GM19351 (cell line): Measurements from ENCODE around the gene PPP1R9B.

Experiments used
- ATAC-seq: cut with Tn5 transposase; IDR thresholded peaks from one replicate; pipeline ENCODE4 v1.9.1; 2021; ENCODE audit warnings: mild to moderate bottlenecking, moderate library complexity; ENCODE audit not compliant: unreplicated experiment

Gene PPP1R9B

DNA sequence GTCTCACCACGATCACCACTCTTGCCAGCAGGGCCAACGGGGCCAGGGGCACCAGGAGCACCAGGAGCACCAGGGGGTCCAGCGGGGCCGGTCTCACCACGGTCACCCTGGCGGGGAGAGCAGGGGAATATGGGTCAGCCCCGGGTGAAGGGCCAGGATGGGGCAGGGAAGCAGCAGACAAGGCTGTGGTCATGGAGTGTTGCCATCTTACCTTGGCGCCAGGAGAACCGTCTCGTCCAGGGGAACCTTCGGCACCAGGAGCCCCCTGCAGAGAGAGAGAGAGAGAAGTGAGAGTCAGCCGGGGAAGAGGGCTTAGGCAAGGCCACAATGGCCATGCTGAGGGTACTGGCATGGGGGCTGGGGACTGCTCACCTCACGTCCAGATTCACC lies 38.0 kb upstream of the PPP1R9B start:
- ATAC-seq, result no peak

DNA sequence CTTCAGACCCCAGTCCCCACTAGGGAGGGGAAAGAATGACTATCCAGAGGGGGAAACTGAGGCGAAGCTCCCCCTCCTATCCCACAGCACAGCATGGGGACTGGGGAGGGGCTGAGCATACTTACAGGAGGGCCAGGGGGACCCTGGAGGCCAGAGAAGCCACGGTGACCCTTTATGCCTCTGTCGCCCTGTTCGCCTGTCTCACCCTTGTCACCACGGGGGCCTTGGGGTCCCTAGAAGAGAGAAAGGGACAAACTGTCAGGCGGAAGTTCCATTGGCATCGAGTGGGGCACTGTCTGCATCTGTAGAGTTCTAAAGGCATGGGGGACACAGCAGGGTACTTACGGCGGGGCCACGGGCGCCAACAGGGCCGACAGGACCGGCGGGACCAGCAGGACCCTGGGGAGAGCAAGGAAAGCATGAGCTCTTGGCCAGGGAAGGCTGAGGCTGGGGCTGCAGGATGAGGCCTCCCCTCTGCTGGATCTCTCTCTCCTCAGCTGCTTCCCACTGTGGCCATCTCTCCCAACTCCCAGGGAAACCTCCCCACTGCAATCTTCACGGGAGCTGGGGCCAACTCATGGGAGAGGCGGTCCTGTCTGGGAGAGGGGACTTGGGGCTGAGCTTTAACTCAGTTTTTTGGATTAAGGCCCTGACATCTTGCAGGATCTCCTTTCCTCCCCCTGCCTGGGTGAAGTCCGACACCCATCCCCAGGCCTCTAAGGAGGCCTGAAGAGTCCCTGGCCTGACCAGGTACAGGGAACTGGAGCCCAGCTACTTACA lies 37.5 kb upstream of the PPP1R9B start:
- no peak for ATAC-seq

DNA sequence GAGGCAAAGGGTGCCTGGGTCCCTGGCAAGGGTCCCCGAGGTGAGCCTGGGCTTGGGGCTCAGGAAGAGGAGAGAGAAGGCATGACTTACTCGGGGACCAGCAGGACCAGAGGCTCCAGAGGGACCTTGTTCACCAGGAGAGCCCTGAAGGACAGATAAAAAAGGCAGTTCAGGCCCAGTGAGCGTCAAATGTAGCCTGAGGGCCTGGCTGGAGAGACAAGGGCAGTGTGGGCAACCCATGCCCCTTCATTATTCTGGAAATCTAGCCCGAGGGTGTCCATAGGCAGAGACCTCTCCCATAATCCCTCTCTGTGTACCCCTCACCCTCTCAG lies 36.9 kb upstream of the PPP1R9B start:
- no peak for ATAC-seq

DNA sequence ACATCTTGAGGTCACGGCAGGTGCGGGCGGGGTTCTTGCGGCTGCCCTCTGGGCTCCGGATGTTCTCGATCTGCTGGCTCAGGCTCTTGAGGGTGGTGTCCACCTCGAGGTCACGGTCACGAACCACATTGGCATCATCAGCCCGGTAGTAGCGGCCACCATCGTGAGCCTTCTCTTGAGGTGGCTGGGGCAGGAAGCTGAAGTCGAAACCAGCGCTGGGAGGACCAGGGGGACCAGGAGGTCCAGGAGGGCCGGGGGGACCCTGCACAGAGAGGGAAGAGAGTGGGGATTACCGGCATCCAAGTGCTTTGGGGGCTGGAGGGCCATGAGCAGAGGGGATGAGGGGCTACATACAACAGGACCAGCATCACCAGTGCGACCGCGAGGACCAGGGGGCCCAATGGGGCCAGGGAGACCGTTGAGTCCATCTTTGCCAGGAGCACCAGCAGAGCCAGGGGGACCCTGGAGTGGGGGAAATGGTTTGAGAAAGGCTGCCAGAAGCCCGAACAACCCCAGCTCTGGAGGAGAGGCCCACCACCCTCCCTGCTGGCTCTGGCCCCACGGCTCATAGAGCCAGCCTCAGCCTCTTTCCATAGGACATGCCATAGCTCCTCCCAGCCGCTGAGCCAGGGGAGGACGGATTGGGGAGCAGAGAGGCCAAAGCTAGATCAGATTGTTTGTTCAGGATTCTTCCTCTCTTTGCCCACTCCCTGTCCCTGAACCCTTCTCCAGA lies 36.4 kb upstream of the PPP1R9B start:
- ATAC-seq, result no peak

DNA sequence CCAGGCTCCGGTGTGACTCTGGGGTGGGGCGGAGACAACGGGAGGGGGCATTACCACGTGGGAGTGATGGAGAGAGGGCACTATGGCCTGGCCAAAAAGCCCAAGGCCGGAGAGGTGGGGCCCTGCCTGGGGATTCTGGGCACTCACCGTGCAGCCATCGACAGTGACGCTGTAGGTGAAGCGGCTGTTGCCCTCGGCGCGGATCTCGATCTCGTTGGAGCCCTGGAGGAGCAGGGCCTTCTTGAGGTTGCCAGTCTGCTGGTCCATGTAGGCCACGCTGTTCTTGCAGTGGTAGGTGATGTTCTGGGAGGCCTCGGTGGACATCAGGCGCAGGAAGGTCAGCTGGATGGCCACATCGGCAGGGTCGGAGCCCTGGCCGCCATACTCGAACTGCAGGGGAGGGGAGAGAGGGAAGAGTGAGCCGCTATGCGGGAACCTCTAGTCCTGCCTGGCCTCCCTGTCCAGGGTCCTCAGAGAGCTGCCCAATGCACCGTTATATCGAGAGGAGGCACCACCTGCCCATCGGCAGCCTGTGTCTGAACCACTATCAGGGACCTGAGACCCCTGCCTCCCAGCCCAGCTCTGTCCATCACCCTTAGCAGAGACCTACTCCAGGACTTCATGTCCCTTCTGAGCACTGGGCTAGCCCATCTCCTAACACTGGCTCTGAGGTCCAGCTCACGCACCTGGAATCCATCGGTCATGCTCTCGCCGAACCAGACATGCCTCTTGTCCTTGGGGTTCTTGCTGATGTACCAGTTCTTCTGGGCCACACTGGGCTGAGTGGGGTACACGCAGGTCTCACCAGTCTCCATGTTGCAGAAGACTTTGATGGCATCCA lies 35.4 kb upstream of the PPP1R9B start:
- no peak for ATAC-seq

DNA sequence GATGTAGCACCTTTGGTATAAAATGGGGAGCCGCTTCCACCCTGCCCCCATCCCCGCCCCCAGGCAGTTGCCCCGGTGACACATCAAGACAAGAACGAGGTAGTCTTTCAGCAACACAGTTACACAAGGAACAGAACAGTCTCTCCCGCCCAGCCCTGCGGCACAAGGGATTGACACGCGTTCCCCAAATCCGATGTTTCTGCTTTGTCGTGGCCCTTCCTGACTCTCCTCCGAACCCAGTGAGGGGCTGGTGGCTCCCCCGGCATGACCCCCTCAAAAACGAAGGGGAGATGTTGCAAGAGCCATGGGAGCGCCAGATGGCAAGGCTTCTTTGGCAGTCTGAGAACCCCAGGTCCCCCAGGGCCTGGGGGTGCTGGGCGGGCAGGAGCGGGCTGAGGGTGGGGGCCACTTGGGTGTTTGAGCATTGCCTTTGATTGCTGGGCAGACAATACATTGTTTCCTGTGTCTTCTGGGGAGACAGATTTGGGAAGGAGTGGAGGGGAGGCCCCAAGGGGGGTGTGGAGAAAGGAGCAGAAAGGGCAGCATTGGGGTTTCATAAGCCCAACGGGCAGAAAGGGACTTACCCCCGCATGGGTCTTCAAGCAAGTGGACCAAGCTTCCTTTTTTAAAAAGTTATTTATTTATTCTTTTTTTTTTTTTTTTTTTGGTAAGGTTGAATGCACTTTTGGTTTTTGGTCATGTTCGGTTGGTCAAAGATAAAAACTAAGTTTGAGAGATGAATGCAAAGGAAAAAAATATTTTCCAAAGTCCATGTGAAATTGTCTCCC lies 34.3 kb upstream of the PPP1R9B start:
- no peak for ATAC-seq

DNA sequence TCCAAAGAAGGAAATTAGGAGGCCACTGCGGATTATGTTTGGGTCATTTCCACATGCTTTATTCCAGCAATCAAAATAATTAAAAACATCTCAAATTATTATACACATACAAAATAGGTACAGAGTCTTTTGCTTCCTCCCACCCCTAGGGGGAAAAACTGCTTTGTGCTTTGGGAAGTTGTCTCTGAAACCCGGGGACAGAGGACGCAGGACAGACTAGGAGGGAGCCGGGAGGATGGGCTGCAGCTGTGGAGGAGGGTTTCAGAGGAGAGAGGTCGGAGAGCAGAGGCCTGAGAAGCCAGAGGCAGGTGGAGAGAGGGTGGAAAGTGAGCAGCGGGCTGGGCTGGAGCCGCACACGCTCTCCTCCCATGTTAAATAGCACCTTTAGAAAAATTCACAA lies 33.6 kb upstream of the PPP1R9B start:
- no peak for ATAC-seq

DNA sequence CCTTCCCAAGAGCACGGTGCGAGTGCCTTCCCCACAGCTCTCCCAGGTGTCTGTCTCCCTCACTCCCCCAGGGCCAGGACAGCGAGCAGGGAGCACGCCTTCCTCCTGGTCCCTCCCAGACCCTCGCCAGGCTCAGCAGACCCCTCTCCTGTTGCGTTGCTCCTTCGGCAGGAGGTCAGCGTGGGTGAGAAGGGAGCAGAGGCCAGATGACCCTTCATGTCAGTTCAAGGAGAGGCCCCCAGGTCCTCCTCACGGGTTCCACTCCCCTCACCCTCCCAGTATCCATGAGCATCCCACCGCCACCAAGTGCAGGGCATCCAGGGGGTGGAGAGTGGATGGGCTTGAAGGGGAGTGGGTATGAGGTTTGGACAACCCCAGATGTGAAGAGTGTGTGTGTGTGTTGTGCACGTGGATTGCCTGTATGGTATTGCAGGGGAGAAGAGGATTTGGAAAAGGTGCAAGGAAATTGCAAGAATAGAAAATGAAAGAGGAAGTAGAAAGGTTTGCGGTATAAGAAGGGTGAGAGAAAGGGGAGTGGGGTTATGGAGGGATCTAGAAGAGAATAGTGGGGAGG lies 33.0 kb upstream of the PPP1R9B start:
- ATAC-seq, result no peak

DNA sequence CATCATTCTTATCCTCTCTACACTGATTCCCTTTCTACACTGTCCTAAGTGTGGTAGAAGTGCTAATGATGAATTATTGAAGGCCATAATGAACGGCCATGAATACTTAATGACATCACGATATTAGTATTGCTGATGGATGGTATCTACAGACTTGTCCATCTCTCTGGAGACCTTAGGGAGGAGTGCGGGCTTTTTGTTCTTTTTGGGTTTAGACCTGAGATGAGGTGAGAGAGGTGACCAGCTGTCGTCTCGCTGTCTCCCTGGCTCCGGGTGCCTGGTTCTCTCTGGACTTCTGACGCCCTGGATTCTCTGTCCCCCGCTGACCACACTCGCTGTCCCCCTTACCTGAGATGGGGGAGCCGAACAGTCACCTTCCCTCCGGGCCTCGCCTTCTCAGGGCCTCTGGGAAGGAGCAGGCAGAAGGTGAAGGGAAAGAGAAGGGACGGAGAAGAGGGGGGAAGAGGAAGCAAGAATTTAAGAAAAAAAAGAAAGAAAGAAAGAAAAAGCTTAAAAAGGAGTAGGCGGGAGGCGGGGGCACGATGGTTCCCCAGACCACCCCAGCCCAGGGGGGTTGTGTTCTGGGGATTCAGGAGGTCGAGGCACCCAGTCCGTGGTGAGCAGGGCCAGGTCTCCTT lies 32.4 kb upstream of the PPP1R9B start:
- ATAC-seq, result no peak

DNA sequence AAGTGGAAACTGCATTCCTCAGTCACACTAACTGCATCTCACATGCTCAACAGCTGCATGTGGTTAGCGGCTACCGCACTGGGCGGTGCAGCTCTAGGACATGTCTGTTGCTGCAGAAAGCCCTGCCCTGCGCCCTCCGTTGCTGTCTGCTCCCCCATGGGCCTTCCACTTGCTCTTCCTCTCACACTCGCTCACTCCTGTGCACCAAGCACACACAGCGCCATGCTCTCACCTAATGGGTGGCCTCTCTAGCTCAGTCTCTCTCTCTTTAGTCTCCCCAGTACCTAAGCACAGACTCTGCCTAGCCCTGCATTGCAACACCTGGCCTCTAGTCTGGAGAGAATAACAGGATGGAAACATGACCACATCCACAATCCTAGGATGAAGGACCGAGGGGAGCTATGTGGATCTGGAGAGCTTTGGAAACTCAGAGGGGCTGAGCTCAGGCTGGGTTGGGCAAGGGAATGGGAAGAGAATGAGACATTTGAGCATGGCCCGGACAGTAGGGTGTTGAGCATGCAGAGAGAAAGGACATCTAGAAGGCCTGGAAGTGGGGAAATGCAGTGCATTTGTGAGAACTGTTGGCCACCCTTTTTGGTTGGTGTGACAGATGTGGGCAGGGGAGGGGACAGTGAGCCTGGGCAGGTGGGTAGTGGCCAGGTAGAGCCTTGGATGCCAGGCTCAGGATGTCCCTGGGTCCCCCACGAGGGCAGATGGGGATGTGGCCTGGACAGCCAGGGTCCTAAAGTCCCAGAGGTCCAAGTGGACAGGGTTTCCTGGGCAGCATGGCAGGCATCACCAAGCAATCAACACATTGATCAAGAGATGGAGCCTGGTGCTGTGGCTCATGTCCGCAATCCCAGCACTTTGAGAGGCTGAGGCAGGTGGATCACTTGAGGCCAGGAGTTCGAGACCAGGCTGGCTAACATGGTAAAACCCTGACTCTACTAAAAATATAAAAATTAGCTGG lies 31.4 kb upstream of the PPP1R9B start:
- no peak for ATAC-seq

DNA sequence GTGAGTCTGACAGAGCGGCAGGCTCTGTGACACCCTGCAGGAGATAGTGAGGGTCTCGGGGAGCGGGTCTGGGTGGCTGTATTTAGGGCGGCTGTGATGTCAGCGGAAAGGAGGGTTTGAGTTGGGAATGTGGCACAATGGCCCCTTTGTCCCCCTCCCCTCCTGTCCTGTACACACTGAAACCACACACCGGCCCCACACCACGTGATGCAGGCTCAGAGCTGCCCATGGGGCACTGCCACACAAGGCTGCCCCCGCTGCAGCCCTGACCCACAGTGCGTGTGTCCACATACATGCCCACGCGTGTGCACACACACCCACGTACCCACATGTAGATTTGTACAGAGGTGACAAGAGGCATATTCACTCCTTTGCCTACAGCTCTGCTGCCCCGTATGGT lies 30.7 kb upstream of the PPP1R9B start:
- no peak for ATAC-seq

DNA sequence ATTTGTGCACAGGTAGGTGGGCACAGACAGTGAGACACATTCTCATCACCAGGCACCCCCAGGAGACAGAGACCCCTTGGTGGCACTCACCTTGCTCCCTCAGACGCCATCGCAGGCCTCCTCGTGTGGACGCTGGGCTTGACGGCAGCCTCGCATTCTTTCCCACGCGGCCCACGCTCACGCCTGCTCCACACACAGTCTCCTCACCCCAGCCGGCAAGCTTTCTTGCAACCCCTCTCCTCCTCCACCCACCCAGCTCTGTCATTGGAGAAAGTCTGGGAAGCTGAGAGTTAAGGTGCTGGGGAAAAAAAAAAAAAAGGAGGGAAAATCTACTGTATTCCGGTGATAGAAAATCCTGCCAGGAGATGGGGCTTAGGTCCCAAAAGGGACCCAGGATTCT lies 30.1 kb upstream of the PPP1R9B start:
- no peak for ATAC-seq

DNA sequence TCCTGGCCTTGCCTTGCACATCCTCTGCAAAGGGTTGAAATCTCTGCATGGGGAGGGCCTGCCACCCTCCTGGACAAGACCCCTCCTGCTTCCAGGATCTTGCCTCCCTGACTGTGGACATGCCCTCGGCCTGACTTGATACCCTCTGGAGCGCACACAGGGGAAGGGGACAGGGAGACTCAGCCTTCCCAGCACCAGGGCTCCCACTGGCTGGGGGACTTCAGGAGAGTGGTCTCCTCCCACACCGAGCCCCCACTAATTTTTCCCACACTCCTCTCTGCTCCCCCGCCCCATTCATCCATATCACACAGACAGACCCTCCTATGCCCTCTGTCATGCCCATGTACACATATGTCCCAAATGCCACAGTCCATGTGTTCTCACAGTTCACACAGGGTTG lies 29.6 kb upstream of the PPP1R9B start:
- ATAC-seq, result no peak

DNA sequence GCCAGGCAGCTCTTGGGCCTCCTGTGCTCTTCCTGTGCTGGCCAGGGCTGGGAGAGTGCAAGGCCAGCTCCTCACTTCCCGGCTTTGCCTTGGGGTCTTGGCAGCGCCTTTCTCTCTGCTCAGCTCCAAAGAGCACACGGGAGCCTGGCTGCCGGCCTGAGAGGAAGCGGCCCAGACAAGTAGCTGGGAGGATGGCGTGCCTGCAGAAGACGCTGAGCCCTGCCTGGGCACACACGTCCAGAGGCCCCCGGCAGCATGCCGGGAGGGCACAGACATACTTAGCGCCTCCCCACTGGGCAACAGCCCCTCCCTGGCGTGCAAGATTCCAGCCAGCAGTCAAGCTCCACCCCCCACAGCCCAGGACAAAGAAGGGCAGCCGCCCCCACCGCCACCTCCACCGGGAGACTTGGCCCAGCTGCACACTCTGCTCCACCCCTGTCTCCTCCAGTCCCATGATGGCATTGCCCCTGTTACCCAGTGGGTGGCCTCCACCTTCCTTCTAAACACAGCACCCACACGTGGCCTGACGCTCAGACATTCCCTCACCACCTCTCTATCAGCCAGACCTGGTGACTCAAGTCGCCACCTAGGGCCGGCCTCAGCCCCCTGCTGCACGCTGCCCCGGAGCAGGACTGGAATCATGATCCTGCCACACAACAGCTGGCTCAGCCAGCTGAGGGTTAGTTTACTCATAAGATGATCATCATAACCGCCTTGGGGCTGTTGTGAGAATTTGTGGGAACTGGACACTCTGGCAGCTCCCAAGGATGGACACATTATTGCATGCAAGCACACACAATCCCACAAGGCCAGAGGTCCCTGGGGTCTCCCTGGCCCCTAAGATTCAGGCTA lies 27.7 kb upstream of the PPP1R9B start:
- ATAC-seq, result no peak

DNA sequence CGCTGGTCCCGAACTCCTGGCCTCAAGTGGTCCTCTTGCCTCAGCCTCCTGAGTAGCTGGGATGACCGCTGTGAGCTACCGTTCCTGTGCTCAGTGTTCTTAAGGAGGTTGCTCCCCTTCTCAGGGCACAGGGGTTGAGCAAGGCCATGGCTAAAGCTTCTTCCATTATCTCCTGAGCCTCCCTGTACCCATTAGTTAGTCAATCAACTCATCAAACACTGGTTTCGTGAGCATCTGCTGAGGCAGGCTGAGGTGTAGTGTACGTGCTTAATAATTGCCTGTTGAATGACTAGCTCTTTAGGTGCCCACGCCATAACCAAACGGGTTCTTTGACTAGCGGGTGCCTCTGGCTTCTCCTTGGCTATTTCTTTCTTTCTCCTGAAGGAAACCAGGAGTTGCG lies 27.0 kb upstream of the PPP1R9B start:
- ATAC-seq, result no peak

DNA sequence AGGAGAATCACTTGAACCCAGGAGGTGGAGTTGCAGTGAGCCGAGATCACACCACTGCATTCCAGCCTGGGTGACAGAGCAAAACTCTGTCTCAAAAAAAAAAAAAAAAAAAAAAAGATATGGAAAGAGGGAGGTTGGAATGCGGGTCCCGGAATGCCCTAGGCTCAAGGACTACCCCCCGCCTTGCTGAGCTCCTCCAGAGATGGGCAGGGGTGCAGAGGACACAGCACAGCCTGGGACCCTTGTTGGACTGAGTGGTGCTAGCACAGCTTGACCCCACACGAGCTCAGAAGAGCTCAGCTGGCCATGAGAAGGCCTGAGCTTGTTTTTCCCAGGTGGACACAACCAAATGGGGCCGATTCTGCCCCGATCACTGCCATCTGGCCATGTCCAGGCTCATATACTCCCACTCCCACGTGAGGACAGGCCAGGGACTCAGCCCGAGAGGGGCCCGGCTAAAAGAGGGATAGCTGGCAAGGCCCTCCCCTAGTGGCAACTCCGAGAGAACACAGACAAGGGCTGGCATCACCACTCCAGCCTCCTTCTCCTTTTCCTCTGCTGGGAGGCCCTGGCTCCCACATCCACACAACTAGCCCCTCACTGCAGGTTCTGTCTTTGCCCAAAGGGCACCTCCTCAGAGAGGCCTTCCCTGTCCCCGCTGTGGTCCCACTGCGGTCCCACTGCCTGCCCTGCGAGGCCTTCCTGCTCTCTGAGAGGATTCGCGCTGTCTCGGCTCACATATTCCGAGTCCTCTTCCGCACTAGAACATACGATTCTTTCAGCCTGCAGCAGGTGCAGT lies 26.3 kb upstream of the PPP1R9B start:
- ATAC-seq, result no peak

DNA sequence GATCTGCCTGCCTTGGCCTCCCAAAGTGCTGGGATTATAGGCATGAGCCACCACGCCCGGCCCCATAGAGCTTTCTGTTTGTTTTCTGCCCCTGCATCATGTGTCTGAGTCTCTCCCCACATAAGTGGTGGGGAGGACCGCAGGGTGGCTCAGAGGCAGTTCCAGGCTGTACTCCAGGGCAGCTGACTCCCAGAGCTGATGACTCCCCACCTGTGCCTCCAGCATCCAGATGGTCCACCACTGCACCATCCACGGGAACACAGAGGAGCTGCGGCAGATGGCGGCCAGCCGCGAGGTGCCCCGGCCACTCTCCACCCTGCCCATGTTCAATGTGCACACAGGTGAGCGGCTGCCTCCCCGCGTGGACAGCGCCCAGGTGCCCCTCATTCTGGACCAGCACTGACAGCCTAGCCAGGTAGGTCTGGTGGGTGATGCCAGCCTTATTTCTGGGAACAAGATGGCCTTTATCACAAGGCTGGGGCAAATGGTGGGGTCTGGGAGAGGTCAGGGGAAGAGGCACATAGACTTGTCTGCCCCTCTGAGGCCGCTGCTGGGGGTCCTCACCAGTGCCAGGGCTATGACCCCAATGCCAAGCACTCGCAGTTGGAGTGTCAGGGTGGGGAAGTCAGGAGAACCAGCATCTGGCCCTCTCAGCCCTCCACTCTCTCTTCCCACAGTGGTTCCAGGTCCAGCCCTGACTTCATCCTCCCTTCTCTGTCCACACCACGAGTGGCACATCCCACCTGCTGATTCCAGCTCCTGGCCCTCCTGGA lies 24.7 kb upstream of the PPP1R9B start:
- ATAC-seq, result no peak
